IPS-15b (cell line): ENCODE measurements around the gene CCDC27.
A peak's percentile ranks its signal among the peaks of the same experiment; 100 is the strongest.

Source experiments
- H3K27me3 ChIP-seq: one replicate; pipeline ENCODE4 v1.6.1; 2013; ENCODE audit warnings: low read length; ENCODE audit not compliant: control insufficient read depth, insufficient read depth
- H3K36me3 ChIP-seq: one replicate; pipeline ENCODE4 v1.6.1; 2013; ENCODE audit warnings: low read length; ENCODE audit not compliant: control insufficient read depth, insufficient read depth
- H3K4me1 ChIP-seq: one replicate; pipeline ENCODE4 v1.6.1; 2013; ENCODE audit warnings: mild to moderate bottlenecking, low read length; ENCODE audit not compliant: control insufficient read depth, insufficient read depth
- H3K4me3 ChIP-seq: one replicate; pipeline ENCODE4 v1.5.1; 2013; ENCODE audit warnings: low read depth, low read length
- H3K9ac ChIP-seq: one replicate; pipeline ENCODE4 v1.6.1; 2013; ENCODE audit warnings: low read depth, mild to moderate bottlenecking, low read length
- H3K9me3 ChIP-seq: one replicate; pipeline ENCODE4 v1.6.1; 2013; ENCODE audit warnings: mild to moderate bottlenecking, low read length; ENCODE audit not compliant: control insufficient read depth, insufficient read depth

Gene CCDC27

GRCh38 chr1:3711780-3712451 is 40.3 kb upstream of the CCDC27 start:
- H3K4me3 ChIP-seq = no peak overlapping the region
- no peaks in the 10 kb centered on the region for H3K9me3 ChIP-seq
- H3K36me3 ChIP-seq = peaks cover 2% of the 10 kb centered on the region
- H3K9ac ChIP-seq = no peak overlapping the region
- H3K4me1 ChIP-seq = no peaks in the 10 kb centered on the region
- H3K27me3 ChIP-seq = no peaks in the 10 kb centered on the region

- H3K9ac ChIP-seq = no peak overlapping the region
- H3K36me3 ChIP-seq = peaks cover 2% of the 10 kb centered on the region
- no peaks in the 10 kb centered on the region for H3K27me3 ChIP-seq
- H3K9me3 ChIP-seq = no peaks in the 10 kb centered on the region
- H3K4me3 ChIP-seq = no peak overlapping the region
- peaks cover 2% of the 10 kb centered on the region for H3K4me1 ChIP-seq
These were observed 39.4 kb upstream of the CCDC27 start for GRCh38 chr1:3712573-3713535.

- H3K4me1 ChIP-seq = peaks cover 2% of the 10 kb centered on the region
- H3K9me3 ChIP-seq = no peaks in the 10 kb centered on the region
- no peak overlapping the region for H3K4me3 ChIP-seq
These were observed 38.4 kb upstream of the CCDC27 start for GRCh38 chr1:3713840-3714239.

GRCh38 chr1:3714284-3714741 is 37.9 kb upstream of the CCDC27 start:
- no peaks in the 10 kb centered on the region for H3K9me3 ChIP-seq
- H3K4me3 ChIP-seq = no peak overlapping the region
- peaks cover 2% of the 10 kb centered on the region for H3K4me1 ChIP-seq
- H3K27me3 ChIP-seq = no peaks in the 10 kb centered on the region
- no peaks in the 10 kb centered on the region for H3K36me3 ChIP-seq
- no peak overlapping the region for H3K9ac ChIP-seq

More at GRCh38 chr1:3713840-3714239, 38.4 kb upstream of the CCDC27 start:
- Histone ChIP-seq H3K27me3 (no peaks in the 10 kb centered on the region), H3K9ac (no peak overlapping the region), H3K36me3 (peaks cover 2% of the 10 kb centered on the region)

GRCh38 chr1:3714814-3715213 is 37.4 kb upstream of the CCDC27 start:
- Histone ChIP-seq H3K4me1 (peaks cover 2% of the 10 kb centered on the region), H3K9me3 (no peaks in the 10 kb centered on the region), H3K27me3 (no peaks in the 10 kb centered on the region), H3K36me3 (no peaks in the 10 kb centered on the region), H3K9ac (no peak overlapping the region), H3K4me3 (no peak overlapping the region)

- Histone ChIP-seq H3K27me3 (no peaks in the 10 kb centered on the region), H3K4me3 (no peak overlapping the region), H3K9ac (no peak overlapping the region), H3K9me3 (no peaks in the 10 kb centered on the region), H3K4me1 (peaks cover 2% of the 10 kb centered on the region), H3K36me3 (no peaks in the 10 kb centered on the region)
These were observed 35.9 kb upstream of the CCDC27 start for GRCh38 chr1:3716351-3716750.

GRCh38 chr1:3717041-3717714 is 35.1 kb upstream of the CCDC27 start:
- Histone ChIP-seq H3K4me1 (peaks cover 2% of the 10 kb centered on the region), H3K4me3 (no peak overlapping the region), H3K9ac (no peak overlapping the region), H3K36me3 (no peaks in the 10 kb centered on the region), H3K9me3 (no peaks in the 10 kb centered on the region), H3K27me3 (no peaks in the 10 kb centered on the region)

- Histone ChIP-seq H3K9ac (no peak overlapping the region), H3K9me3 (no peaks in the 10 kb centered on the region), H3K27me3 (no peaks in the 10 kb centered on the region), H3K4me3 (peak overlapping the region; percentile 22), H3K4me1 (peaks cover 2% of the 10 kb centered on the region), H3K36me3 (no peaks in the 10 kb centered on the region)
These were observed 34.3 kb upstream of the CCDC27 start for GRCh38 chr1:3717715-3718601.

- peaks cover 2% of the 10 kb centered on the region for H3K4me1 ChIP-seq
- H3K4me3 ChIP-seq = no peak overlapping the region
- no peaks in the 10 kb centered on the region for H3K27me3 ChIP-seq
- H3K9ac ChIP-seq = no peak overlapping the region
- no peaks in the 10 kb centered on the region for H3K9me3 ChIP-seq
- no peaks in the 10 kb centered on the region for H3K36me3 ChIP-seq
These were observed 33.5 kb upstream of the CCDC27 start for GRCh38 chr1:3718764-3719163.

GRCh38 chr1:3721955-3722465 is 30.2 kb upstream of the CCDC27 start:
- no peak overlapping the region for H3K9ac ChIP-seq
- H3K4me3 ChIP-seq = no peak overlapping the region
- no peaks in the 10 kb centered on the region for H3K36me3 ChIP-seq
- peaks cover 2% of the 10 kb centered on the region for H3K4me1 ChIP-seq
- H3K9me3 ChIP-seq = no peaks in the 10 kb centered on the region
- H3K27me3 ChIP-seq = no peaks in the 10 kb centered on the region

- no peaks in the 10 kb centered on the region for H3K36me3 ChIP-seq
- no peak overlapping the region for H3K9ac ChIP-seq
- no peaks in the 10 kb centered on the region for H3K9me3 ChIP-seq
- no peaks in the 10 kb centered on the region for H3K27me3 ChIP-seq
- no peaks in the 10 kb centered on the region for H3K4me1 ChIP-seq
- no peak overlapping the region for H3K4me3 ChIP-seq
These were observed 29.4 kb upstream of the CCDC27 start for GRCh38 chr1:3722846-3723245.
